K562 (cell line): Measurements from ENCODE around the gene DLGAP1. TPM values are rescaled to one million over a fixed set of nuclear protein-coding genes. Genes with fewer than 3 reads are reported as not detected.

Experiments
- ATAC-seq: fragments of 200-7000 bp; cut with Tn5 transposase; 3 replicates; pipeline ENCODE4 v1.9.1; 2020; ENCODE audit warnings: moderate library complexity
- BruUV-seq: library from RNA; stranded (reverse); fragments of 400-500 nt; replicated peaks from 2 replicates; lab custom pipeline; 2021; lab: Mats Ljungman, UMichigan
- CTCF ChIA-PET: fragments of 300-600 bp; formaldehyde crosslinking; extraction: SDS; loops from one replicate; lab custom pipeline; 2021; ENCODE audit warnings: low intra/inter-chr PET ratio; lab: Yijun Ruan, JAX
- POLR2A ChIA-PET: fragments of 300-600, 350-650 bp; sonication (Branson Sonifier 250); formaldehyde crosslinking; extraction: SDS; loops from one replicate; lab custom pipeline; 2021; ENCODE audit warnings: antibody characterized with exemption, inconsistent platforms; lab: Yijun Ruan, JAX
- DNase-seq, 4 experiments: peaks; one replicate each; pipeline versions ENCODE4 v3.0.0 to v3.0.0-alpha.2; 2011 to 2018; ENCODE audit warnings: low spot score in 3 of 4, mixed read lengths in 3 of 4; ENCODE audit errors: extremely low read depth in 1 of 4
- FAIRE-seq: peaks from 2 replicates; lab custom pipeline; 2011; peaks lifted over from hg19 to GRCh38; lab: Jason Lieb, UNC
- H2AFZ ChIP-seq: 2 replicates; pipeline ENCODE4 v1.6.0; 2011; ENCODE audit warnings: low read depth, low read length, control low read depth, inconsistent platforms
- H3K27ac ChIP-seq: fragments of 200-600 bp; 3 replicates; pipeline ENCODE4 v1.8.0; 2011; ENCODE audit warnings: low read depth, mild to moderate bottlenecking, control low read depth, inconsistent platforms, low read length, moderate library complexity, mixed read lengths; ENCODE audit errors: extremely low read depth
- H3K27me3 ChIP-seq, 2 experiments: fragments of 300-600 bp in 1 of 2; 2 replicates in 1 of 2; 3 replicates in 1 of 2; pipeline versions ENCODE4 v1.6.0 to v1.8.0; 2011; ENCODE audit warnings: inconsistent platforms in 2 of 2, low read length in 2 of 2, mild to moderate bottlenecking in 1 of 2, mixed read lengths in 1 of 2, moderate library complexity in 1 of 2; ENCODE audit not compliant: control insufficient read depth in 2 of 2, insufficient read depth in 2 of 2
- H3K36me3 ChIP-seq: fragments of 300-600 bp; 3 replicates; pipeline ENCODE4 v1.8.0; 2011; ENCODE audit warnings: mild to moderate bottlenecking, low read length, inconsistent platforms; ENCODE audit not compliant: control insufficient read depth, insufficient read depth
- H3K4me1 ChIP-seq, 2 experiments: fragments of 200-600 bp in 1 of 2; replicated peaks in 1 of 2; 2 replicates in 1 of 2; 3 replicates in 1 of 2; pipeline versions ENCODE4 v1.5.1 to v1.8.0; 2011; ENCODE audit warnings: inconsistent platforms in 2 of 2, low read length in 2 of 2, mild to moderate bottlenecking in 1 of 2, mixed read lengths in 1 of 2, moderate library complexity in 1 of 2; ENCODE audit not compliant: control insufficient read depth in 2 of 2, insufficient read depth in 2 of 2
- H3K4me2 ChIP-seq: 2 replicates; pipeline ENCODE4 v1.6.1; 2011; ENCODE audit warnings: low read length, control low read depth, inconsistent platforms, mixed read lengths; ENCODE audit not compliant: insufficient read depth
- H3K4me3 ChIP-seq: fragments of 200-600 bp; sonication (generic), shearing (Covaris generic); 2 replicates; pipeline ENCODE4 v1.5.1; 2016; ENCODE audit warnings: control low read depth, inconsistent platforms
- H3K79me2 ChIP-seq: fragments of 200-600 bp; 3 replicates; pipeline ENCODE4 v1.8.0; 2011; ENCODE audit warnings: low read length, inconsistent platforms; ENCODE audit not compliant: control insufficient read depth, insufficient read depth
- H3K9ac ChIP-seq, 2 experiments: 2 replicates each; pipeline versions ENCODE4 v1.6.0 to v1.6.1; 2011; ENCODE audit warnings: low read depth in 2 of 2, low read length in 2 of 2, control low read depth in 1 of 2, inconsistent platforms in 1 of 2, mild to moderate bottlenecking in 1 of 2, mixed read lengths in 1 of 2; ENCODE audit not compliant: insufficient read depth in 1 of 2
- H3K9me1 ChIP-seq: one replicate; pipeline ENCODE4 v1.6.0; 2011; ENCODE audit warnings: inconsistent platforms, mild to moderate bottlenecking, low read length, moderate library complexity; ENCODE audit not compliant: control insufficient read depth, insufficient read depth
- H3K9me3 ChIP-seq: replicated peaks from 2 replicates; pipeline ENCODE4 v1.5.1; 2011; ENCODE audit warnings: low read depth, low read length, inconsistent platforms; ENCODE audit not compliant: control insufficient read depth, insufficient read depth
- H4K20me1 ChIP-seq: replicated peaks from 2 replicates; pipeline ENCODE4 v1.6.1; 2011; ENCODE audit warnings: low read length, inconsistent platforms, mixed read lengths; ENCODE audit not compliant: control insufficient read depth, insufficient read depth
- ARHGAP35 ChIP-seq: fragments of 450-650 bp; IDR thresholded peaks from 2 replicates; pipeline ENCODE4 v1.6.1; 2018; ENCODE audit not compliant: partially characterized antibody
- CBX2 ChIP-seq: fragments of 200-600 bp; sonication (generic); IDR thresholded peaks from one replicate; pipeline ENCODE4 v1.6.1; 2012; ENCODE audit warnings: mild to moderate bottlenecking, low read length, inconsistent platforms; ENCODE audit not compliant: insufficient read depth, poor library complexity, severe bottlenecking
- FOXA3 ChIP-seq, 2 experiments: fragments of 450-650 bp in 1 of 2; sonication (generic) in 1 of 2; formaldehyde crosslinking; IDR thresholded peaks in 1 of 2; conservative IDR thresholded peaks in 1 of 2; 2 replicates each; pipeline versions ENCODE4 v1.4.0 to v1.8.0; 2020 to 2022; ENCODE audit warnings: mild to moderate bottlenecking in 2 of 2, missing genetic modification reagents in 1 of 2
- KAT7 ChIP-seq: sonication (generic); formaldehyde crosslinking; IDR thresholded peaks from 2 replicates; pipeline ENCODE4 v1.8.0; 2022; ENCODE audit warnings: missing genetic modification reagents, mild to moderate bottlenecking, borderline replicate concordance
- PCBP1 ChIP-seq: fragments of 200-400 bp; formaldehyde crosslinking; IDR thresholded peaks from 2 replicates; pipeline ENCODE4 v1.6.1; 2018; ENCODE audit warnings: mild to moderate bottlenecking, low read depth, low read length; ENCODE audit not compliant: poor library complexity, severe bottlenecking
- RFX5 ChIP-seq: IDR thresholded peaks from 2 replicates; pipeline ENCODE4 v1.6.1; 2011; ENCODE audit warnings: low read depth, mild to moderate bottlenecking, improper control_type of control experiment, low read length
- SIRT6 ChIP-seq: IDR thresholded peaks from one replicate; pipeline ENCODE4 v1.6.1; 2012; ENCODE audit warnings: low read depth, mild to moderate bottlenecking, control low read depth, inconsistent platforms, low read length, moderate library complexity
- SNRNP70 ChIP-seq: fragments of 200-400 bp; formaldehyde crosslinking; optimal IDR thresholded peaks from 2 replicates; pipeline ENCODE3; 2017; ENCODE audit warnings: low read depth, low read length
- ZNF23 ChIP-seq: fragments of 250-450 bp; sonication (Bioruptor Pico); IDR thresholded peaks from 2 replicates; pipeline ENCODE4 v1.4.0; 2020; ENCODE audit warnings: mild to moderate bottlenecking
- ZNF717 ChIP-seq: fragments of 250-450 bp; sonication (Bioruptor Pico); IDR thresholded peaks from 2 replicates; pipeline ENCODE4 v1.5.0; 2021
- WGBS: fragments of 100-300 bp; shearing (Covaris generic); methylation state at CpG from one replicate; pipeline ENCODE4 v1.1.6; 2016; ENCODE audit warnings: low coverage, mixed read lengths; ENCODE audit not compliant: insufficient coverage; ENCODE audit errors: missing lambda C conversion rate; 5-methylcytosine and 5-hydroxymethylcytosine counted together
- in situ Hi-C: fragments of 300-500 bp; cut with MboI; formaldehyde crosslinking; loops from 4 replicates; pipeline ENCODE4 v1.15.0; 2018; ENCODE audit warnings: inconsistent platforms, mixed read lengths
- intact Hi-C: fragments of 100-400 bp; cut with micrococcal nuclease; formaldehyde crosslinking; loops from 2 replicates; pipeline ENCODE4 v1.14.2; 2022
- polyA plus RNA-seq, 8 experiments: library from polyadenylated mRNA; depleted of rRNA in 4 of 8; stranded (reverse) in 5 of 8; unstranded in 3 of 8; fragments of >200 nt; fragmentation: Nextera tagmentation in 2 of 8; fragmentation: Illumina TruSeq in 1 of 8; extraction: Ambion mirVana in 2 of 8; extraction: Trizol in 1 of 8; gene quantifications; 2 replicates each; pipeline versions ENCODE4 v1.2.1 to v1.2.3, GENCODE V29; 2011 to 2014; ENCODE audit warnings: inconsistent platforms in 1 of 8, missing spikeins in 1 of 8
- total RNA-seq, 7 experiments: library from RNA; depleted of rRNA in 6 of 7; stranded (reverse); fragments of >200 nt in 6 of 7; fragmentation: Illumina TruSeq in 2 of 7; extraction: Trizol in 2 of 7; gene quantifications; 2 replicates each; pipeline versions ENCODE4 v1.2.1 to v1.2.3, GENCODE V29; 2011 to 2021; ENCODE audit warnings: low replicate concordance in 1 of 7
- TF ChIP-seq, protein P1 (sequence below): fragments of 250-450 bp; sonication (Bioruptor Pico); IDR thresholded peaks from 2 replicates; pipeline ENCODE4 v1.5.0; 2021; ENCODE audit warnings: mild to moderate bottlenecking, borderline replicate concordance

DLGAP1 gene
- total and polyA plus RNA-seq, 9 of the 15 experiments (the other 6 are each of a cell fraction or from before 2014, with no cell fraction given), result 0.04 to 0.22 (median 0.08) TPM

DNA sequence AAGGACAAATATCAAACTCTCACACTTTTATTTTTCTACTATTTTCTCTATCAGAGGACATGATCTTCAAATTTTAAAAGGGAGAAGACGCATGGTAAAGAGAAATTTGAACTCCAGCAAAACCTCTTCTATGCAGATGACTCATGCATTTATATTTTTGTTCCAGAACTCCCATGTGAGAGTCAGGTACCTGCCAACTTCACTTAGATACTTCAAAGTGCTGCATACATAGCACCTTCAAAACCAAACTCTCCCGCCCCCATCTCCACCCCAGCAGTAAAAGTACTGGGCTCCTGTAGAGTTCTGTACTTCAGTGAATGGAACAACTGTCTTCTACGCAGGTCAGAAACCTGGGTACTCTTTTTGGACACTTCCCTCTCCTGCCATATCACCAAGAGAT, 606.8 kb downstream of the DLGAP1 start (continued):
- TF ChIP-seq, protein P1, sequence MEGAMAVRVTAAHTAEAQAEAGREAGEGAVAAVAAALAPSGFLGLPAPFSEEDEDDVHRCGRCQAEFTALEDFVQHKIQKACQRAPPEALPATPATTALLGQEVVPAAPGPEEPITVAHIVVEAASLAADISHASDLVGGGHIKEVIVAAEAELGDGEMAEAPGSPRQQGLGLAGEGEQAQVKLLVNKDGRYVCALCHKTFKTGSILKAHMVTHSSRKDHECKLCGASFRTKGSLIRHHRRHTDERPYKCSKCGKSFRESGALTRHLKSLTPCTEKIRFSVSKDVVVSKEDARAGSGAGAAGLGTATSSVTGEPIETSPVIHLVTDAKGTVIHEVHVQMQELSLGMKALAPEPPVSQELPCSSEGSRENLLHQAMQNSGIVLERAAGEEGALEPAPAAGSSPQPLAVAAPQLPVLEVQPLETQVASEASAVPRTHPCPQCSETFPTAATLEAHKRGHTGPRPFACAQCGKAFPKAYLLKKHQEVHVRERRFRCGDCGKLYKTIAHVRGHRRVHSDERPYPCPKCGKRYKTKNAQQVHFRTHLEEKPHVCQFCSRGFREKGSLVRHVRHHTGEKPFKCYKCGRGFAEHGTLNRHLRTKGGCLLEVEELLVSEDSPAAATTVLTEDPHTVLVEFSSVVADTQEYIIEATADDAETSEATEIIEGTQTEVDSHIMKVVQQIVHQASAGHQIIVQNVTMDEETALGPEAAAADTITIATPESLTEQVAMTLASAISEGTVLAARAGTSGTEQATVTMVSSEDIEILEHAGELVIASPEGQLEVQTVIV, result no peak
- TF ChIP-seq SNRNP70 (no peak), KAT7 (CRISPR knock-in tag) (no peak), ZNF717 (CRISPR knock-in tag) (no peak), PCBP1 (no peak)

DNA sequence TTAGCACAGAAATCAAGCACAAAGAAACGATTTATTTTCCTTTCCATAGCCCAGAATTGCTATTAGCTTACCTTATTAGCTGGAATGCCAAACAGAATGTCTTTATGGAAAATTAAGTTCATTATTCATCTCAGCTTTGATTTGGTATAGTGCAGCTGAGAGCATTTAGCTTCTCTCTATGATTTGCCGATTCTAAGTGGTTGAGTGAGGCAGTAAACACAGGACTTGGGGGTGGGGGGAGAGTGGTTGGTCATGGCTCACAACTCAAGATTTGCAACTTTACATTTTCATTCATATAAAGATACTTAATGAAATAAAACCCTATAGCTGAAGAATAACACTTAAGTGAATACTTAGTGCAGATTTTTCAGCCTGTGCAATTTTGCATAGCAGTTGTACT, 609.9 kb downstream of the DLGAP1 start:
- no peaks in the 10 kb centered on the region for H3K4me1 ChIP-seq
- POLR2A ChIA-PET, result interaction anchor here (0.8 to 1.4 kb wide), 2 partner anchors 11 to 919 kb away, joined by 3 to 4 read pairs; no protein-coding TSS in a partner anchor
- no peaks in the 10 kb centered on the region for H4K20me1 ChIP-seq
- no peaks in the 10 kb centered on the region for H3K79me2 ChIP-seq
- BruUV-seq, result no TSS peak
- no peak overlapping the region for H3K4me3 ChIP-seq
- FAIRE-seq, result no peak
- CTCF ChIA-PET, result no interaction called here
- no peak overlapping the region for H3K4me2 ChIP-seq
- no peaks in the 10 kb centered on the region for H3K9me3 ChIP-seq
- H3K27me3 ChIP-seq, result no peaks in the 10 kb centered on the region
- no peak overlapping the region for H3K9ac ChIP-seq
- H3K36me3 ChIP-seq, result no peaks in the 10 kb centered on the region
- no peak overlapping the region for H2AFZ ChIP-seq
- H3K9me1 ChIP-seq, result no peaks in the 10 kb centered on the region
- no peak overlapping the region for H3K27ac ChIP-seq
- 0% methylated on average over 2 of the region's 2 CpGs for WGBS
- ATAC-seq, result no peak
- intact Hi-C loops (no loop called here), in situ Hi-C loops (no loop called here)
- TF ChIP-seq ARHGAP35, result no peak
- no peak for TF ChIP-seq CBX2
- TF ChIP-seq FOXA3 (CRISPR knock-in tag; conservative IDR thresholded peaks at IDR 0.05 in 1 of 2, IDR thresholded peaks at IDR 0.05 in 1 of 2), result no peak
- no peak for TF ChIP-seq ZNF23 (CRISPR knock-in tag)
- TF ChIP-seq SIRT6, result no peak
- no peak for TF ChIP-seq RFX5
- DNase-seq, result no peak
